Esophagus squamous epithelium (tissue), 4 donors: ENCODE data around the gene GABRR1.

ENCODE experiments used
- CTCF ChIP-seq, 6 experiments: fragments of 450-650 bp in 4 of 6; fragments of 200-600 bp in 2 of 6; sonication (generic) in 2 of 6; IDR thresholded peaks; one replicate each; pipeline ENCODE4 v1.5.1; 2016 to 2019; ENCODE audit warnings: antibody characterized with exemption in 6 of 6, mild to moderate bottlenecking in 4 of 6, moderate library complexity in 4 of 6
- POLR2A ChIP-seq, 4 donors: fragments of 450-650 bp; IDR thresholded peaks; one replicate each; pipeline ENCODE4 v1.6.1; 2017; ENCODE audit warnings: antibody characterized with exemption in 4 of 4, mild to moderate bottlenecking in 4 of 4, moderate library complexity in 3 of 4

- no peak for TF ChIP-seq POLR2A (IDR thresholded peaks at IDR 0.05)
- TF ChIP-seq CTCF (IDR thresholded peaks at IDR 0.05) = no peak
These were observed 71.8 kb downstream of the GABRR1 start for GRCh38 chr6:89145091-89145955.
